ENCODE data around the gene MRPL9. TPM values are rescaled to one million over a fixed set of nuclear protein-coding genes. Genes with fewer than 3 reads are reported as not detected.

Gene MRPL9
- total RNA-seq, 1 donor from 2014 or later = 58.5 TPM

- no peaks in the 10 kb centered on the region for H3K79me2 ChIP-seq (ENCODE audit: insufficient read depth, low read length)
- H3K9ac ChIP-seq (ENCODE audit: low read length) = no peak overlapping the region
- Mint-ChIP-seq H3K27ac (ENCODE audit: unreplicated experiment) (no peak overlapping the region), H3K4me1 (ENCODE audit: low read depth, unreplicated experiment) (peaks cover 18% of the 10 kb centered on the region), H3K9me3 (ENCODE audit: unreplicated experiment) (peaks cover 2% of the 10 kb centered on the region), H3K27me3 (ENCODE audit: low read depth, unreplicated experiment) (peaks cover 66% of the 10 kb centered on the region), H3K4me3 (ENCODE audit: unreplicated experiment) (no peak overlapping the region), H3K36me3 (ENCODE audit: low read depth, unreplicated experiment) (peaks cover 3% of the 10 kb centered on the region)
- TF ChIP-seq, protein P1, sequence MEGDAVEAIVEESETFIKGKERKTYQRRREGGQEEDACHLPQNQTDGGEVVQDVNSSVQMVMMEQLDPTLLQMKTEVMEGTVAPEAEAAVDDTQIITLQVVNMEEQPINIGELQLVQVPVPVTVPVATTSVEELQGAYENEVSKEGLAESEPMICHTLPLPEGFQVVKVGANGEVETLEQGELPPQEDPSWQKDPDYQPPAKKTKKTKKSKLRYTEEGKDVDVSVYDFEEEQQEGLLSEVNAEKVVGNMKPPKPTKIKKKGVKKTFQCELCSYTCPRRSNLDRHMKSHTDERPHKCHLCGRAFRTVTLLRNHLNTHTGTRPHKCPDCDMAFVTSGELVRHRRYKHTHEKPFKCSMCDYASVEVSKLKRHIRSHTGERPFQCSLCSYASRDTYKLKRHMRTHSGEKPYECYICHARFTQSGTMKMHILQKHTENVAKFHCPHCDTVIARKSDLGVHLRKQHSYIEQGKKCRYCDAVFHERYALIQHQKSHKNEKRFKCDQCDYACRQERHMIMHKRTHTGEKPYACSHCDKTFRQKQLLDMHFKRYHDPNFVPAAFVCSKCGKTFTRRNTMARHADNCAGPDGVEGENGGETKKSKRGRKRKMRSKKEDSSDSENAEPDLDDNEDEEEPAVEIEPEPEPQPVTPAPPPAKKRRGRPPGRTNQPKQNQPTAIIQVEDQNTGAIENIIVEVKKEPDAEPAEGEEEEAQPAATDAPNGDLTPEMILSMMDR (IDR thresholded peaks at IDR 0.05; ENCODE audit: insufficient read depth, low read depth, low read length) = no peak
- TF ChIP-seq EZH2 (IDR thresholded peaks at IDR 0.05; ENCODE audit: insufficient read depth, low read length) = no peak
- DNase-seq (ENCODE audit: low read depth) (no peak), FAIRE-seq (no peak)
- H3K27me3 ChIP-seq (ENCODE audit: insufficient read depth, low read length) = peaks cover 69% of the 10 kb centered on the region
- H4K20me1 ChIP-seq (ENCODE audit: insufficient read depth, low read length) = no peaks in the 10 kb centered on the region
- peaks cover 3% of the 10 kb centered on the region for H3K4me1 ChIP-seq (ENCODE audit: insufficient read depth, low read length)
- H3K9me3 ChIP-seq (ENCODE audit: insufficient read depth, low read depth, low read length) = no peaks in the 10 kb centered on the region
- no peak overlapping the region for H3K4me3 ChIP-seq (ENCODE audit: insufficient read depth, low read depth, low read length)
- no peaks in the 10 kb centered on the region for H3K36me3 ChIP-seq (ENCODE audit: insufficient read depth, low read length)
- no peak overlapping the region for H3K4me2 ChIP-seq (ENCODE audit: low read length)
- H2AFZ ChIP-seq (ENCODE audit: low read depth, low read length) = no peak overlapping the region
- no peak overlapping the region for H3K27ac ChIP-seq (ENCODE audit: low read depth, low read length)
Measured at GRCh38 chr1:151715726-151716404, 47.4 kb downstream of the MRPL9 start.

- H3K9ac ChIP-seq (ENCODE audit: low read length) = no peak overlapping the region
- Mint-ChIP-seq H3K27me3 (ENCODE audit: low read depth, unreplicated experiment) (peaks cover 66% of the 10 kb centered on the region), H3K36me3 (ENCODE audit: low read depth, unreplicated experiment) (peaks cover 3% of the 10 kb centered on the region), H3K4me3 (ENCODE audit: unreplicated experiment) (no peak overlapping the region), H3K9me3 (ENCODE audit: unreplicated experiment) (peaks cover 2% of the 10 kb centered on the region), H3K27ac (ENCODE audit: unreplicated experiment) (no peak overlapping the region), H3K4me1 (ENCODE audit: low read depth, unreplicated experiment) (peaks cover 10% of the 10 kb centered on the region)
- H3K79me2 ChIP-seq (ENCODE audit: insufficient read depth, low read length) = no peaks in the 10 kb centered on the region
- H3K27me3 ChIP-seq (ENCODE audit: insufficient read depth, low read length) = peaks cover 61% of the 10 kb centered on the region
- no peak overlapping the region for H3K4me2 ChIP-seq (ENCODE audit: low read length)
- DNase-seq (ENCODE audit: low read depth) (no peak), FAIRE-seq (no peak)
- H3K4me1 ChIP-seq (ENCODE audit: insufficient read depth, low read length) = peaks cover 3% of the 10 kb centered on the region
- H3K27ac ChIP-seq (ENCODE audit: low read depth, low read length) = no peak overlapping the region
- H3K36me3 ChIP-seq (ENCODE audit: insufficient read depth, low read length) = no peaks in the 10 kb centered on the region
- TF ChIP-seq EZH2 (IDR thresholded peaks at IDR 0.05; ENCODE audit: insufficient read depth, low read length) = no peak
- TF ChIP-seq, protein P1 (IDR thresholded peaks at IDR 0.05; ENCODE audit: insufficient read depth, low read depth, low read length) = no peak
- H3K9me3 ChIP-seq (ENCODE audit: insufficient read depth, low read depth, low read length) = no peaks in the 10 kb centered on the region
- no peak overlapping the region for H2AFZ ChIP-seq (ENCODE audit: low read depth, low read length)
- no peak overlapping the region for H3K4me3 ChIP-seq (ENCODE audit: insufficient read depth, low read depth, low read length)
- H4K20me1 ChIP-seq (ENCODE audit: insufficient read depth, low read length) = no peaks in the 10 kb centered on the region
Measured at GRCh38 chr1:151714820-151715725, 48.2 kb downstream of the MRPL9 start.

Data from astrocyte (in vitro differentiated cells and primary cell).